Gastrocnemius medialis (tissue), 4 donors: Measurements from ENCODE around the gene STAT5B. TPM values are rescaled to one million over a fixed set of nuclear protein-coding genes. Genes with fewer than 3 reads are reported as not detected.

Experiments
- ATAC-seq, 2 donors: fragments of 150-250 bp; one replicate each; pipeline ENCODE4 v1.9.1; 2016
- DNase-seq, 2 donors: peaks; one replicate each; pipeline ENCODE4 v3.0.0-alpha.2; 2019
- H3K27ac ChIP-seq, 4 donors: fragments of 200-600 bp; sonication (generic); 1 replicate in 1 of 4; 2 replicates in 3 of 4; pipeline ENCODE4 v1.5.1; 2016 to 2018; ENCODE audit warnings: mild to moderate bottlenecking in 2 of 4, moderate library complexity in 1 of 4
- H3K27me3 ChIP-seq, 3 donors: fragments of 200-600 bp; sonication (generic) in 2 of 3; 1 replicate in 1 of 3; 2 replicates in 2 of 3; pipeline versions ENCODE4 v1.5.1 to v1.6.0; 2016 to 2019; ENCODE audit warnings: mild to moderate bottlenecking in 1 of 3, moderate library complexity in 1 of 3
- H3K36me3 ChIP-seq, 2 donors: fragments of 200-600 bp; sonication (generic) in 1 of 2; one replicate each; pipeline ENCODE4 v1.5.1; 2017 to 2018
- H3K4me1 ChIP-seq, 2 donors: fragments of 200-600 bp; sonication (generic) in 1 of 2; one replicate each; pipeline ENCODE4 v1.5.1; 2016 to 2017; ENCODE audit warnings: mild to moderate bottlenecking in 2 of 2
- H3K4me3 ChIP-seq, 4 donors: fragments of 200-600 bp; sonication (generic) in 3 of 4; 1 replicate in 1 of 4; 2 replicates in 3 of 4; pipeline ENCODE4 v1.5.1; 2016 to 2019; ENCODE audit warnings: mild to moderate bottlenecking in 2 of 4
- H3K9me3 ChIP-seq, 3 donors: fragments of 200-600 bp; sonication (generic) in 2 of 3; 1 replicate in 1 of 3; 2 replicates in 2 of 3; pipeline ENCODE4 v1.5.1; 2016 to 2019
- POLR2A ChIP-seq, 2 donors: fragments of 450-650 bp; IDR thresholded peaks; one replicate each; pipeline ENCODE4 v1.6.1; 2017; ENCODE audit warnings: antibody characterized with exemption in 2 of 2, mild to moderate bottlenecking in 2 of 2, moderate library complexity in 2 of 2
- in situ Hi-C, 4 donors: fragments of 200-750 bp; cut with MboI; loops; one replicate each; pipeline versions ENCODE4 v1.15.0 to v1.8.0; 2017; ENCODE audit warnings: low sequenced_read_pairs in 4 of 4
- intact Hi-C: fragments of 100-400 bp; cut with DNase I; formaldehyde crosslinking; loops from one replicate; pipeline ENCODE4 v1.15.1; 2023; ENCODE audit warnings: low total_unique reads
- total RNA-seq, 4 donors: library from RNA; depleted of rRNA; stranded (reverse); fragments of >200 nt; gene quantifications; one replicate each; pipeline versions ENCODE4 v1.1.0 to v1.2.3, GENCODE V29; 2016
- TF ChIP-seq, protein P1 (sequence below), 5 experiments: fragments of 450-650 bp in 3 of 5; fragments of 200-600 bp in 2 of 5; sonication (generic) in 2 of 5; IDR thresholded peaks in 4 of 5; conservative IDR thresholded peaks in 1 of 5; 1 replicate in 4 of 5; 2 replicates in 1 of 5; pipeline ENCODE4 v1.5.1; 2016 to 2019; ENCODE audit warnings: antibody characterized with exemption in 5 of 5, mild to moderate bottlenecking in 3 of 5, moderate library complexity in 3 of 5

The STAT5B gene
- total RNA-seq, 4 donors from 2014 or later, result 77.3 to 150 (median 80.7) TPM

DNA sequence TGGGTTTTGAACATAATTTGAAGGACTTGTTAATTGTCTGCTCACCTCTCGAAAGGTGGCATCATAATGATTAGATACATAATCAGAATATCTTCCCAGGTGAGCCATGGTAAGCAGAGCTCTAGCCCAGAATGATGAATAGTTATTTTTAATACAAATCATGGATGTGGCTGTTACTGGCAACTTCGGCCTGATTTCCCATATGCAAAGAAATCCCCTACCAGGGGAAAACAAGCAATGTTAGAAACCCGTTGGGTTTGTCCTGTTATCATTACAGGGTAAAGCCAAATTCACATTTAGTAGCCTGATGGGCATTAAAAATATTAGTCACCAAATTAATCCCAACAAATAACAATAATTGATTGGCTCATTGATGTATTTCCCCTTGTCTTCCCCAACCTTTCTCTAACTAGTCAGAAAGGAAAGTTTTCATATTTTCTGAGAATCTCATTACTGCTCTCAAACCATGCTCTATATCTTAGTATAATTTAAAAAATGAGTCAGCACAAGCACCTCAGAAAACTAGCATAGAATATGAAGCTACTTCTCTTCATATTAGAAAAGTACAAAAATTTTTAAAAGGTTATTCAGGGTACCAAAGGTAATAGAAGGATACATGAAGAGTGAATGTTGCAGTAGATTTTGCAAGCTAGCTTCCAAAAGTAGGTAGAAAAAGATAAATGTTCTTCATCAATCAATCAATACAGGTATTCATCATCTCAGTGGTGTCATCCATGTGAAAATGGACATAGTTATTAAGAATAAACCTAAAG, 5.0 kb downstream of the STAT5B start:
- intact Hi-C loops, result loop anchor here (5.0 kb wide), 1 partner anchor 34 kb away; no protein-coding TSS in a partner anchor
- no peak for ATAC-seq
- TF ChIP-seq POLR2A (IDR thresholded peaks at IDR 0.05), result no peak
- TF ChIP-seq, protein P1, sequence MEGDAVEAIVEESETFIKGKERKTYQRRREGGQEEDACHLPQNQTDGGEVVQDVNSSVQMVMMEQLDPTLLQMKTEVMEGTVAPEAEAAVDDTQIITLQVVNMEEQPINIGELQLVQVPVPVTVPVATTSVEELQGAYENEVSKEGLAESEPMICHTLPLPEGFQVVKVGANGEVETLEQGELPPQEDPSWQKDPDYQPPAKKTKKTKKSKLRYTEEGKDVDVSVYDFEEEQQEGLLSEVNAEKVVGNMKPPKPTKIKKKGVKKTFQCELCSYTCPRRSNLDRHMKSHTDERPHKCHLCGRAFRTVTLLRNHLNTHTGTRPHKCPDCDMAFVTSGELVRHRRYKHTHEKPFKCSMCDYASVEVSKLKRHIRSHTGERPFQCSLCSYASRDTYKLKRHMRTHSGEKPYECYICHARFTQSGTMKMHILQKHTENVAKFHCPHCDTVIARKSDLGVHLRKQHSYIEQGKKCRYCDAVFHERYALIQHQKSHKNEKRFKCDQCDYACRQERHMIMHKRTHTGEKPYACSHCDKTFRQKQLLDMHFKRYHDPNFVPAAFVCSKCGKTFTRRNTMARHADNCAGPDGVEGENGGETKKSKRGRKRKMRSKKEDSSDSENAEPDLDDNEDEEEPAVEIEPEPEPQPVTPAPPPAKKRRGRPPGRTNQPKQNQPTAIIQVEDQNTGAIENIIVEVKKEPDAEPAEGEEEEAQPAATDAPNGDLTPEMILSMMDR (IDR thresholded peaks at IDR 0.05 in 4 of 5, conservative IDR thresholded peaks at IDR 0.05 in 1 of 5), result no peak
- Histone ChIP-seq H3K27ac (peak overlapping the region; percentile 44 to 63 (median 58)), H3K4me1 (peaks cover 57 to 64% of the 10 kb centered on the region in 2 donors), H3K4me3 (no peak overlapping the region), H3K9me3 (no peaks in the 10 kb centered on the region), H3K36me3 (no peaks in the 10 kb centered on the region), H3K27me3 (no peaks in the 10 kb centered on the region)
- DNase-seq, result no peak
- in situ Hi-C loops, result no loop called here

DNA sequence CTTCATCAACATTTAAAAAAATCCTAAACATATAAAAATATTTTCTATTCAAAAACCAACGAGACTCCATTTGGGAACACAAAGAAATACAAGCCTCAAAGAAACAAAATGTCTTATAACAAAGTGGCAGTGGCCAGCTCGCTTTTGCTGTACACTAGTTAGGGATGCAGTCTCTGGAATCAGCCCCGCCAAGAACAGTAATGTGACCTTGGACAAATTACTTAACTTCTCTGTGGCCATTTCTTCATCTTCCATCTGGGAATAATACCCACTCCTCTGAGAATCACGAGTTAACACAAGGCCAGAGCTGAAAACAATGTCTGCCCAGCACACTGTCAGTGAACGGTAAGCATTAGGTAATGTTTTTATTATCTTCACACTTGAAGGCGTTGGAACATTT, 5.6 kb downstream of the STAT5B start:
- intact Hi-C loops (loop anchor here (5.0 kb wide), 1 partner anchor 33 kb away; no protein-coding TSS in a partner anchor), in situ Hi-C loops (no loop called here)
- H3K9me3 ChIP-seq, result no peaks in the 10 kb centered on the region
- ATAC-seq, result peak; percentile 48 to 62
- no peak overlapping the region for H3K4me3 ChIP-seq
- peaks cover 57 to 67% of the 10 kb centered on the region in 2 donors for H3K4me1 ChIP-seq
- peak overlapping the region; percentile 44 to 63 (median 58) for H3K27ac ChIP-seq
- H3K27me3 ChIP-seq, result no peaks in the 10 kb centered on the region
- DNase-seq, result no peak
- TF ChIP-seq POLR2A (IDR thresholded peaks at IDR 0.05), result no peak
- TF ChIP-seq, protein P1 (IDR thresholded peaks at IDR 0.05 in 4 of 5, conservative IDR thresholded peaks at IDR 0.05 in 1 of 5), result no peak
- no peaks in the 10 kb centered on the region for H3K36me3 ChIP-seq

DNA sequence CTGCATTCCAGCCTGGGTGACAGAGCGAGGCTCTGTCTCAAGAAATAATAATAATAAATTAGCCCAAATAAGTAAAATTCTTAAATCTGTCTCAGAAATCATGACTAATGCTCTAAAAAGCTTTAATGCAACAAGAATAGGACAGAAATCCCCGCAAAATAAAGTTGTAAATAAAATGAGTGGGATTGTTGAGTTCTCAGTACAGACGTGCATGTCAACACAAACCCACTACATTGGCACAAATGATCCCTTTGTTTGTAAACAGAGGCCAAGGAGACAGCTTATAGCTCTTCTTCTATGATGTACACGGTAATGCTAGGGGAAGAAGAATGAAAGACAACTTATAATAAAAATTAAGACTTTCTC, 6.0 kb downstream of the STAT5B start:
- Histone ChIP-seq H3K9me3 (no peaks in the 10 kb centered on the region), H3K27me3 (no peaks in the 10 kb centered on the region), H3K36me3 (no peaks in the 10 kb centered on the region), H3K4me1 (peaks cover 53 to 66% of the 10 kb centered on the region in 2 donors), H3K27ac (peak overlapping the region; percentile 7 to 63 (median 51)), H3K4me3 (no peak overlapping the region)
- no peak for DNase-seq
- in situ Hi-C loops, result no loop called here
- intact Hi-C loops, result loop anchor here (5.0 kb wide), 1 partner anchor 33 kb away; no protein-coding TSS in a partner anchor
- ATAC-seq, result no peak
- no peak for TF ChIP-seq POLR2A (IDR thresholded peaks at IDR 0.05)
- TF ChIP-seq, protein P1 (IDR thresholded peaks at IDR 0.05 in 4 of 5, conservative IDR thresholded peaks at IDR 0.05 in 1 of 5), result no peak

DNA sequence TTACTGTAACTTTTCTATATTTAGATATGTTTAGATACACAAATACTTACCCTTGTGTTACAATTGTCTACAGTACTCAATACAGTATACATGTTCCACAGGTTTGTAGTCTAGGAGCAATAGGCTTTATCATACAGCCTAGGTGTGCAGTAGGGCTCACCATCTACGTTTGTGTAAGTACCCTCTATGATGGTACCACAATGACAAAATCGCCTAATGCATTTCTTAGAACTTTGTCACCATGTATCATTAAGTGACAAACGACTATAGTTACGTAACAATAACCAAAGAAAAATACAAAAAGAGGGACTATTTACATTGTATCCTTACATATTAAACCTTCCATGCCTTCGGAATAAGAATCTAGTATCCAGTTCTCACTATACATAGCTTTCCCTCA, 8.0 kb downstream of the STAT5B start:
- intact Hi-C loops, result no loop called here
- Histone ChIP-seq H3K27ac (peak overlapping the region in 2 of 4 donors; percentile 58 to 77), H3K4me1 (peaks cover 37 to 49% of the 10 kb centered on the region in 2 donors), H3K9me3 (no peaks in the 10 kb centered on the region), H3K36me3 (no peaks in the 10 kb centered on the region), H3K4me3 (no peak overlapping the region), H3K27me3 (no peaks in the 10 kb centered on the region)
- no peak for TF ChIP-seq POLR2A (IDR thresholded peaks at IDR 0.05)
- TF ChIP-seq, protein P1 (IDR thresholded peaks at IDR 0.05 in 4 of 5, conservative IDR thresholded peaks at IDR 0.05 in 1 of 5), result no peak
- ATAC-seq (no peak), DNase-seq (no peak)
- in situ Hi-C loops, result no loop called here
